HepG2 (cell line): ENCODE measurements around the gene TMEM229A.

Source experiments
- EP300 ChIP-seq, 3 experiments: sonication (generic) in 1 of 3; formaldehyde crosslinking in 1 of 3; IDR thresholded peaks; 2 replicates each; pipeline versions ENCODE4 v1.5.1 to v1.6.1; 2011 to 2020; ENCODE audit warnings: low read depth in 2 of 3, low read length in 2 of 3, borderline replicate concordance in 1 of 3, improper control_type of control experiment in 1 of 3, mild to moderate bottlenecking in 1 of 3, missing genetic modification reagents in 1 of 3, moderate library complexity in 1 of 3
- EZH2 ChIP-seq: conservative IDR thresholded peaks from 2 replicates; pipeline ENCODE4 v1.6.1; 2012; ENCODE audit warnings: mild to moderate bottlenecking, low read depth, low read length, moderate library complexity
- ZNF263 ChIP-seq: sonication (generic); formaldehyde crosslinking; IDR thresholded peaks from 2 replicates; pipeline ENCODE4 v1.4.0; 2020; ENCODE audit warnings: missing genetic modification reagents

DNA sequence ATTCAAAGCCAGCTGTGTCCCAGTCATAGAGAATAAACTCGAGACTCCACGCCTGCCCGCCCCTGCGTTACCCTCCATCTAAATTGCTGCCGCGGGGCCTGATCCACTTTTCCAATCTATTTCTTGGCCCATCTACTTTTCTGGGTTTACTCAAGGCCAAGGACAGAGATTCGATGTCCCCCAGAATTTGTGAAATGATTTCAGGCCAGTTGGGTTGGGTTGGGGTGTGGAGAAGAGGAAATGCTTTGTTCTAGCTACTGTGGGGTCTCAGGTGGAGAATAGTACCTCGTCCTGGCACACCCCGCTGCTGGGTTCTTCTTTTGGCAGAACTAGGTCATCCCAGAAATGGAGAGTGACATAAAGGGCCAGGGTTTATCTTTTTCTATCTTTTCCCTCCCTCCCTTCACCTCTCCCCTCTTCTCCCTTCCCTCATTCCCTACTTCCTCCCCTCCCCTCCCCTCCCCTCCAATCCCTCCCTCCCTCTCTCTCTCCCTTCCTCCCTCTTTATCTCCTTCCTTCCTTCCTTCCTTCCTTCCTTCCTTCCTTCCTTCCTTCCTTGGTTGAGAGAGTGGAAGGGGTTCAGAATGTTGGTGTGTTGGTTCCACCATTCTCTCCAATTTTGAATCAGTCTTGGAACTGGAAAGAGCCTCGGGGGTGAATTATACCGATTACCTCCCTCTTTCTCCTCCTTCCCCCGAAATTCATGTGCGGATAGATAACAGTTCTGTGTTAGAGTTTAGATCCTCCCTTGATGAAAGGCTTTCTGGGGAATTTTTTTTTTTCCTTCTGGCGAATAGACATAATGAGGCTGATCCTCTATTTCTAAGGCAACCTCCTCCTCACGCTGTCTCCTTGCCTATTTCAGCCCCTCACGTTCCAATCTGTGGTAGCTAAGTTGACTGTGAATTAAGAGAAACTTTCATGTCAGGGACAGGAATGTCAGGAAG lies 1.2 kb upstream of the TMEM229A start:
- TF ChIP-seq ZNF263 (CRISPR knock-in tag): no peak
- TF ChIP-seq EZH2: no peak
- TF ChIP-seq EP300 (IDR thresholded peaks at IDR 0.05; ENCODE audit: low read depth in 2 of 2, low read length in 2 of 2): no peak
- no peak for TF ChIP-seq EP300 (CRISPR knock-in tag; IDR thresholded peaks at IDR 0.05; ENCODE audit: borderline replicate concordance)
